AG08396 (cell line): ENCODE results near the gene RTL1.

ENCODE experiments used
- DNase-seq: peaks from one replicate; pipeline ENCODE4 v3.0.0; 2012; ENCODE audit warnings: low spot score, mixed read lengths

Gene RTL1

GRCh38 chr14:100866666-100867630 lies 36.6 kb downstream of the RTL1 start:
- DNase-seq = no peak

GRCh38 chr14:100865682-100866591 lies 37.6 kb downstream of the RTL1 start:
- no peak for DNase-seq

GRCh38 chr14:100864960-100865681 lies 38.4 kb downstream of the RTL1 start:
- peak; percentile 42 for DNase-seq

GRCh38 chr14:100864206-100864605 lies 39.3 kb downstream of the RTL1 start:
- DNase-seq = no peak

GRCh38 chr14:100862793-100863192 lies 40.7 kb downstream of the RTL1 start:
- no peak for DNase-seq

GRCh38 chr14:100862277-100862676 lies 41.2 kb downstream of the RTL1 start:
- DNase-seq = no peak

- no peak for DNase-seq
Observed at GRCh38 chr14:100861937-100862247, 41.6 kb downstream of the RTL1 start.

GRCh38 chr14:100861188-100861936 lies 42.2 kb downstream of the RTL1 start:
- no peak for DNase-seq

- no peak for DNase-seq
Observed at GRCh38 chr14:100860556-100861187, 42.9 kb downstream of the RTL1 start.

GRCh38 chr14:100859781-100860180 lies 43.7 kb downstream of the RTL1 start:
- no peak for DNase-seq

GRCh38 chr14:100858838-100859220 lies 44.7 kb downstream of the RTL1 start:
- no peak for DNase-seq

- DNase-seq = no peak
Observed at GRCh38 chr14:100857923-100858837, 45.3 kb downstream of the RTL1 start.

GRCh38 chr14:100857233-100857922 lies 46.1 kb downstream of the RTL1 start:
- no peak for DNase-seq

- no peak for DNase-seq
Observed at GRCh38 chr14:100856056-100856950, 47.2 kb downstream of the RTL1 start.

GRCh38 chr14:100855256-100855930 lies 48.1 kb downstream of the RTL1 start:
- DNase-seq = no peak

- no peak for DNase-seq
Observed at GRCh38 chr14:100854435-100854834, 49.1 kb downstream of the RTL1 start.

- no peak for DNase-seq
Observed at GRCh38 chr14:100851946-100852620, 51.4 kb downstream of the RTL1 start.
